SK-N-SH (cell line): ENCODE measurements around the gene VPREB1. TPM values are rescaled to one million over a fixed set of nuclear protein-coding genes. Genes with fewer than 3 reads are reported as not detected.

ENCODE experiments used
- CTCF ChIA-PET: fragments of 300-600, 350-600 bp; formaldehyde crosslinking; extraction: SDS; loops from one replicate; lab custom pipeline; 2021; lab: Yijun Ruan, JAX
- POLR2A ChIA-PET: fragments of 350-600 bp; sonication (Branson Sonifier 250); formaldehyde crosslinking; extraction: SDS; loops from one replicate; lab custom pipeline; 2020; ENCODE audit warnings: antibody characterized with exemption, inconsistent platforms; lab: Yijun Ruan, JAX
- DNase-seq: peaks from one replicate; pipeline ENCODE4 v3.0.0; 2012
- H2AFZ ChIP-seq: fragments of 200-600 bp; sonication (generic); 2 replicates; pipeline ENCODE4 v1.8.1; 2016; ENCODE audit warnings: antibody characterized with exemption, mild to moderate bottlenecking, low read depth
- H3F3A ChIP-seq: fragments of 200-600 bp; sonication (generic); replicated peaks from 2 replicates; pipeline ENCODE3; 2016; ENCODE audit warnings: antibody characterized with exemption, mild to moderate bottlenecking; ENCODE audit not compliant: insufficient read depth
- H3K27ac ChIP-seq, 2 experiments: fragments of 200-500 bp in 1 of 2; fragments of 200-600 bp in 1 of 2; sonication (Bioruptor generic) in 1 of 2; sonication (generic), shearing (Covaris generic) in 1 of 2; 2 replicates each; pipeline versions ENCODE4 v1.5.1 to v1.6.1; 2014 to 2016; ENCODE audit warnings: low read depth in 2 of 2, inconsistent platforms in 1 of 2, low read length in 1 of 2, mild to moderate bottlenecking in 1 of 2, mixed read lengths in 1 of 2
- H3K27me3 ChIP-seq: fragments of 200-600 bp; sonication (generic), shearing (Covaris generic); 2 replicates; pipeline ENCODE4 v1.6.1; 2016; ENCODE audit warnings: mixed run types; ENCODE audit not compliant: insufficient read depth
- H3K36me3 ChIP-seq, 2 experiments: fragments of 200-500 bp in 1 of 2; fragments of 200-600 bp in 1 of 2; sonication (Bioruptor generic) in 1 of 2; sonication (generic) in 1 of 2; replicated peaks in 1 of 2; 2 replicates each; pipeline versions ENCODE3 to v1.5.1; 2014 to 2016; ENCODE audit warnings: low read length in 1 of 2, mild to moderate bottlenecking in 1 of 2; ENCODE audit not compliant: insufficient read depth in 2 of 2, control insufficient read depth in 1 of 2
- H3K4me1 ChIP-seq, 2 experiments: fragments of 200-500 bp in 1 of 2; fragments of 200-600 bp in 1 of 2; sonication (Bioruptor generic) in 1 of 2; sonication (generic), shearing (Covaris generic) in 1 of 2; 2 replicates each; pipeline versions ENCODE4 v1.5.1 to v1.6.1; 2014 to 2016; ENCODE audit warnings: low read depth in 1 of 2, low read length in 1 of 2, mixed run types in 1 of 2; ENCODE audit not compliant: insufficient read depth in 2 of 2, control insufficient read depth in 1 of 2
- H3K4me2 ChIP-seq: fragments of 200-600 bp; sonication (generic), shearing (Covaris generic); 2 replicates; pipeline ENCODE4 v1.6.1; 2017; ENCODE audit warnings: mixed run types
- H3K4me3 ChIP-seq, 2 experiments: fragments of 200-500 bp in 1 of 2; fragments of 200-600 bp in 1 of 2; sonication (Bioruptor generic) in 1 of 2; sonication (generic), shearing (Covaris generic) in 1 of 2; 2 replicates each; pipeline versions ENCODE4 v1.5.1 to v1.8.1; 2014 to 2016; ENCODE audit warnings: low read depth in 2 of 2, inconsistent platforms in 1 of 2, low read length in 1 of 2, mild to moderate bottlenecking in 1 of 2, mixed read lengths in 1 of 2, moderate library complexity in 1 of 2
- H3K79me2 ChIP-seq: fragments of 200-600 bp; sonication (generic); 2 replicates; pipeline ENCODE4 v1.8.1; 2017; ENCODE audit warnings: mild to moderate bottlenecking; ENCODE audit not compliant: insufficient read depth
- H3K9ac ChIP-seq: fragments of 200-600 bp; sonication (generic); 2 replicates; pipeline ENCODE4 v1.6.1; 2017; ENCODE audit warnings: mixed run types
- H3K9me2 ChIP-seq: fragments of 200-600 bp; sonication (generic); 2 replicates; pipeline ENCODE4 v1.6.1; 2017; ENCODE audit warnings: mixed run types
- H3K9me3 ChIP-seq: fragments of 200-600 bp; sonication (generic); 2 replicates; pipeline ENCODE4 v1.6.1; 2017; ENCODE audit warnings: mixed run types, mild to moderate bottlenecking, moderate library complexity
- H4K20me1 ChIP-seq: fragments of 200-600 bp; sonication (generic); 2 replicates; pipeline ENCODE4 v1.6.1; 2017; ENCODE audit warnings: mild to moderate bottlenecking, mixed run types; ENCODE audit not compliant: insufficient read depth
- CHD2 ChIP-seq: fragments of 150-350 bp; IDR thresholded peaks from 2 replicates; pipeline ENCODE4 v1.6.1; 2018; ENCODE audit warnings: low read length; ENCODE audit not compliant: partially characterized antibody
- ELF1 ChIP-seq: IDR thresholded peaks from 2 replicates; pipeline ENCODE4 v1.4.0; 2012
- EZH2phosphoT487 ChIP-seq: fragments of 200-600 bp; sonication (generic); IDR thresholded peaks from 2 replicates; pipeline ENCODE4 v1.6.1; 2017; ENCODE audit warnings: low read depth, mixed run types, mild to moderate bottlenecking, antibody characterized with exemption, moderate library complexity, borderline replicate concordance
- FOSL2 ChIP-seq: IDR thresholded peaks from 2 replicates; pipeline ENCODE4 v1.4.0; 2012; ENCODE audit warnings: low read depth, mild to moderate bottlenecking, moderate library complexity, borderline replicate concordance
- FOXJ3 ChIP-seq: sonication (generic); formaldehyde crosslinking; IDR thresholded peaks from 2 replicates; pipeline ENCODE4 v1.5.1; 2020; ENCODE audit warnings: mild to moderate bottlenecking, missing genetic modification reagents
- GABPA ChIP-seq: IDR thresholded peaks from 2 replicates; pipeline ENCODE4 v1.4.0; 2012; ENCODE audit warnings: low read depth, mild to moderate bottlenecking
- NFIC ChIP-seq: IDR thresholded peaks from 2 replicates; pipeline ENCODE4 v1.4.0; 2012; ENCODE audit warnings: borderline replicate concordance
- PBX3 ChIP-seq: IDR thresholded peaks from 2 replicates; pipeline ENCODE4; 2012
- RAD21 ChIP-seq: IDR thresholded peaks from 2 replicates; pipeline ENCODE4 v1.6.1; 2012; ENCODE audit warnings: mild to moderate bottlenecking, low read length
- RCOR1 ChIP-seq: fragments of 150-350 bp; IDR thresholded peaks from 2 replicates; pipeline ENCODE4 v1.6.1; 2017; ENCODE audit warnings: antibody characterized with exemption, low read length
- SIN3A ChIP-seq: IDR thresholded peaks from 2 replicates; pipeline ENCODE4 v1.6.1; 2012; ENCODE audit warnings: low read depth, mild to moderate bottlenecking, low read length, moderate library complexity, borderline replicate concordance
- SMC3 ChIP-seq: IDR thresholded peaks from 2 replicates; pipeline ENCODE4 v1.6.1; 2012; ENCODE audit warnings: low read depth, low read length, improper control_type of control experiment
- TCF12 ChIP-seq: IDR thresholded peaks from 2 replicates; pipeline ENCODE4 v1.4.0; 2012
- WGBS: methylation state at CpG from one replicate; pipeline ENCODE4 v1.1.6; 2017; ENCODE audit warnings: low lambda C conversion rate; 5-methylcytosine and 5-hydroxymethylcytosine counted together
- polyA plus RNA-seq, 3 experiments: library from polyadenylated mRNA; depleted of rRNA; stranded (reverse); fragments of >200 nt; gene quantifications; 2 replicates each; pipeline ENCODE4 v1.2.3, GENCODE V29; 2012
- TF ChIP-seq, protein P1 (sequence below): IDR thresholded peaks from 2 replicates; pipeline ENCODE4 v1.4.0; 2012; ENCODE audit warnings: low read depth, borderline replicate concordance
- TF ChIP-seq, protein P2 (sequence below): IDR thresholded peaks from 2 replicates; pipeline ENCODE4 v1.4.0; 2012; ENCODE audit warnings: low read depth, borderline replicate concordance
- TF ChIP-seq, protein P3 (sequence below): fragments of 150-350 bp; IDR thresholded peaks from 2 replicates; pipeline ENCODE4 v1.6.1; 2016; ENCODE audit warnings: mild to moderate bottlenecking, low read depth, low read length

Gene VPREB1
- polyA plus RNA-seq, 1 of the 3 experiments (the other 2 are of a cell fraction), result not detected

GRCh38 chr22:22230438-22230837 is 14.1 kb upstream of the VPREB1 start:
- no peaks in the 10 kb centered on the region for H3K36me3 ChIP-seq
- 28% methylated on average over 9 of the region's 9 CpGs for WGBS
- H3K79me2 ChIP-seq, result no peaks in the 10 kb centered on the region
- no peaks in the 10 kb centered on the region for H3K9me3 ChIP-seq
- H3K9me2 ChIP-seq, result no peaks in the 10 kb centered on the region
- H3K4me3 ChIP-seq, result no peak overlapping the region
- H3K27me3 ChIP-seq, result peaks cover 34% of the 10 kb centered on the region; the same call in 1 of the 2 replicates
- no peak for TF ChIP-seq CHD2
- TF ChIP-seq, protein P1, sequence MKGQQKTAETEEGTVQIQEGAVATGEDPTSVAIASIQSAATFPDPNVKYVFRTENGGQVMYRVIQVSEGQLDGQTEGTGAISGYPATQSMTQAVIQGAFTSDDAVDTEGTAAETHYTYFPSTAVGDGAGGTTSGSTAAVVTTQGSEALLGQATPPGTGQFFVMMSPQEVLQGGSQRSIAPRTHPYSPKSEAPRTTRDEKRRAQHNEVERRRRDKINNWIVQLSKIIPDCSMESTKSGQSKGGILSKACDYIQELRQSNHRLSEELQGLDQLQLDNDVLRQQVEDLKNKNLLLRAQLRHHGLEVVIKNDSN, result no peak
- no peak for TF ChIP-seq FOSL2
- TF ChIP-seq, protein P2, sequence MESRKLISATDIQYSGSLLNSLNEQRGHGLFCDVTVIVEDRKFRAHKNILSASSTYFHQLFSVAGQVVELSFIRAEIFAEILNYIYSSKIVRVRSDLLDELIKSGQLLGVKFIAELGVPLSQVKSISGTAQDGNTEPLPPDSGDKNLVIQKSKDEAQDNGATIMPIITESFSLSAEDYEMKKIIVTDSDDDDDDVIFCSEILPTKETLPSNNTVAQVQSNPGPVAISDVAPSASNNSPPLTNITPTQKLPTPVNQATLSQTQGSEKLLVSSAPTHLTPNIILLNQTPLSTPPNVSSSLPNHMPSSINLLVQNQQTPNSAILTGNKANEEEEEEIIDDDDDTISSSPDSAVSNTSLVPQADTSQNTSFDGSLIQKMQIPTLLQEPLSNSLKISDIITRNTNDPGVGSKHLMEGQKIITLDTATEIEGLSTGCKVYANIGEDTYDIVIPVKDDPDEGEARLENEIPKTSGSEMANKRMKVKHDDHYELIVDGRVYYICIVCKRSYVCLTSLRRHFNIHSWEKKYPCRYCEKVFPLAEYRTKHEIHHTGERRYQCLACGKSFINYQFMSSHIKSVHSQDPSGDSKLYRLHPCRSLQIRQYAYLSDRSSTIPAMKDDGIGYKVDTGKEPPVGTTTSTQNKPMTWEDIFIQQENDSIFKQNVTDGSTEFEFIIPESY, result no peak
- TF ChIP-seq GABPA, result no peak
- no peak for TF ChIP-seq TCF12
- no peak for TF ChIP-seq FOXJ3 (CRISPR knock-in tag)
- no peak for TF ChIP-seq RAD21
- TF ChIP-seq, protein P3, sequence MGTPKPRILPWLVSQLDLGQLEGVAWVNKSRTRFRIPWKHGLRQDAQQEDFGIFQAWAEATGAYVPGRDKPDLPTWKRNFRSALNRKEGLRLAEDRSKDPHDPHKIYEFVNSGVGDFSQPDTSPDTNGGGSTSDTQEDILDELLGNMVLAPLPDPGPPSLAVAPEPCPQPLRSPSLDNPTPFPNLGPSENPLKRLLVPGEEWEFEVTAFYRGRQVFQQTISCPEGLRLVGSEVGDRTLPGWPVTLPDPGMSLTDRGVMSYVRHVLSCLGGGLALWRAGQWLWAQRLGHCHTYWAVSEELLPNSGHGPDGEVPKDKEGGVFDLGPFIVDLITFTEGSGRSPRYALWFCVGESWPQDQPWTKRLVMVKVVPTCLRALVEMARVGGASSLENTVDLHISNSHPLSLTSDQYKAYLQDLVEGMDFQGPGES, result no peak
- TF ChIP-seq ELF1, result no peak
- TF ChIP-seq PBX3, result no peak
- TF ChIP-seq SMC3, result no peak
- no peak for TF ChIP-seq RCOR1
- TF ChIP-seq SIN3A, result no peak
- TF ChIP-seq EZH2phosphoT487, result no peak
- no peak for TF ChIP-seq NFIC
- no peak overlapping the region for H3K4me2 ChIP-seq
- no peaks in the 10 kb centered on the region for H4K20me1 ChIP-seq
- H2AFZ ChIP-seq, result no peak overlapping the region
- no peak overlapping the region for H3K27ac ChIP-seq
- ChIA-PET POLR2A (no interaction called here), CTCF (interaction anchor here (1.1 to 1.2 kb wide), 2 partner anchors 30 to 113 kb away, joined by 3 to 4 read pairs; no protein-coding TSS in a partner anchor)
- no peak for DNase-seq
- H3F3A ChIP-seq, result no peaks in the 10 kb centered on the region
- H3K4me1 ChIP-seq, result no peaks in the 10 kb centered on the region
- H3K9ac ChIP-seq, result no peak overlapping the region
